NOMO-1 treated with dmso at 0.1 percent for 144 hours (cell line): ENCODE measurements around the gene ASXL2.

Experiments used
- DNase-seq: peaks from one replicate; lab custom pipeline; 2025; ENCODE audit not compliant: unreplicated experiment; lab: John Stamatoyannopoulos, UW

Gene ASXL2

DNA sequence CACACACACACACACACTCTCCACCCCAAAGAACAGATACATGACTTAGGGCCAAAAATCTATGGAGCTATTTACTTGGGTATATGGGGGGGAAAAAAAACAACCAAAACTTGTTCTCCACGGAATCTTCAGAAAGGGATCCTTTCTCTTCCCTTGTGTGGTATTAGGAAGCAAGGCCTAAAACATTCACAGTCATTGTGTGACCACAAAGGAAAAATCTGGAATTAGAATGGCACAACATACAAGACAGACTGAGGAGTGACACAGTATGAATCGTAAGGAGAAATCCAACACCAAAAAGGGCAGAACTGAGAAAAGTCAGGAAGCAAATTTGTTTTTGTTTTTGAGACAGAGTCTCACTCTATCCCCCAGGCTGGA is 70.3 kb downstream of the ASXL2 start:
- DNase-seq, result no peak

DNA sequence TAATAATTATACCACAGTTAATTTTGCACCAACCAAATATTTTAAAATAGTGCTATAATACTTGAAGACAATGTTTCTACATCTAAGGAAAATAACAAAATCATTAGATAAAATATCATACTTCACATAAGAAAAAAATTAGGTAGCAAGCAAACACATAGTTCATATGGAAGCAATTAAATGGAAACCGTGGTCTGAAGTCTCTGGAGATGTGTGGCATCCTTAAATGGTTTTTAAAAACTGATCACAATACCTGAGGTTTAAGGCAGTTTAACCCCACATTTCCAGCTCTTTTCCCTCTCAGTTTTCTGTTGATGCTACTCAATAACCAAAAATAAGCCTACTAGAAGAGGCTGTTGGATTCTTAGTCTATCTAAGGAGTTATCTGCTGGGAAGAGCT is 71.3 kb downstream of the ASXL2 start:
- no peak for DNase-seq

DNA sequence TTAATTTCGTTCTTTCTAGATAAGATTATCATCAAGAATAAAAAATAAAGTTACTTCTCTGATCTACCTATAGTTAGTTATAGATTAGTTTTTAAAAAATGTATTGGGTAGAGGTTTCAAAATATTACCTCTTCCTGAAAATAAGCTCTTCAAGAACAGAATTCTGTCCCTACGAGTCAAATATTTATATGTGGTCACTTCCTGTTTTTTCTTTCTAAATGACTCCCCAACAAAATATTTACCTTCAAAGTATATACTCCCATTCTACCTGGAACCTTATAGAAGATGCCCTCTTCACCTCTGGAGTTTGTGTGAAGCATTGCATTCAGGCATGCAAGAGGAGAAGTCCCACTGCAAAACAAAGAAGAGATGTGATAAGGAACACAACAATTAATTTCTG is 72.3 kb downstream of the ASXL2 start:
- DNase-seq, result no peak

DNA sequence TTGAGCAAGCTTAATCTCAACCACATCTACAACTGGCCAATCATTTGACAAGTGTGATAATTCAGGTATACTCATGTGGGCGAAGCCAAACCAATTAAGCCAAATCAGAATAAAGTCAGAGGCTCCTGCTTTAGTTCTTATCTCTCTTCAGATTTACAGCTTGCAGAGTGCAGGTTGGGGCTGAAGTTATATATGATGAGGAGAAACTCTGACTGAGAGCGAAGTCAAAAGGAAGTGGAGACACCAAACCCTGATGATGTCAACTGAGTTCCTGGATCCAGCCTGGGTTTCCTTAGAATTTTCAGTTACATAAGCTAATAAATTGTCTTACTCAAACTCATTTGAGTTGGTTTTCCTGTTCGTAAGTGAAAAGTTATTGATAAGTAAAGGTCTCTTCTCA is 73.9 kb downstream of the ASXL2 start:
- DNase-seq, result no peak

DNA sequence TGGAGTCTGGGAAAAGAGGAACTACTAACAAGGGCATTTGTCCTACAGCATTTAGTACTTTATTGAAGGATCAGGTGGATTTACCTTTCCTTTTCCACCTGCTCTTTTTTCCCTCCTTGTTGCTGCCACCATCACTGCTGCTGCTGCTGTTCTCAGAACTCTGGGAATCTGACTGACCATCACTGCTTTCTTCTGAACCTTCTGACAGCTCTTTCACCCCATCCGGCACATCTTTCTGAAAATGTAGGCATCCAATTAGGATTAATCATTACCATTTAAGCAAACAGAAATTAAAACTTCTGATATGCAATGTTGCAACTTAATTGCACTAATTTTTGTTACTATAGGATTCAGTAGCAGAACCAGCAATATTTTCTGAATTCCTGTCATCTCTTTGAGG is 79.0 kb downstream of the ASXL2 start:
- no peak for DNase-seq

DNA sequence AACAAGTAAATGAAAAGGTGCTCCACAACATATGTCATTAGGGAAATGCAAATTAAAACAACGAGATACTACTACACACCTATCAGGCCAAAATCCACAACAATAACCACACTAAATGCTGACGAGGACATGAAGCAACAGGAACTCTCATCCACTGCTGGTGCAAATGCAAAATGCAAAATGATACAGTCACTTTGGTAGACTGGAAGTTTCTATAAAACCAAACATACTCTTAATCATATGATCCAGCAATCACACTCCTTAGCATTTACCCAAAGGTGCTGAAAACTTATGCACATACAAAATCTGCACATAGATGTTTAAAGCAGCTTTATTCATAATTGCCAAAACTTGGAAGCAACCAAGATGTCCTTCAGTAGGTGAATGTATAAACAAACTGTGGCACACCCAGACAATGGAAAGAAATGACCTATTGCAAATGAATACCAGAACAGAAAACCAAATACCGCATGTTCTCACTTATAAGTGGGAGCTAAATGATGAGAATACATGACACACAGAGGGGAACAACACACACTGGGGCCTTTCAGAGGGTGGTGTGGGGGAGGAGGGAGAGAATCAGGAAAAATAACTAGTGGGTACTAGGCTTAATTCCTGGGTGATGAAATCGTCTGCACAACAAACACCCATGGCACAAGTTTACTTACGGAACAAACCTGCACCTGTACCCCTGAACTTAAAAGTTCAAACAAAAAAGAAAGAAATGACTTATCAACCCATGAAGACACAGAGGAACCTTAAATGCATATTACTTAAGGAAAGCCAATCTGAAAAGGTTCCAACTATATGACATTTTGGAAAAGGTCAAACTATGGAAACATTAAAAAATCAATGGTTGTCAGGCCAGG is 80.4 kb downstream of the ASXL2 start:
- no peak for DNase-seq

DNA sequence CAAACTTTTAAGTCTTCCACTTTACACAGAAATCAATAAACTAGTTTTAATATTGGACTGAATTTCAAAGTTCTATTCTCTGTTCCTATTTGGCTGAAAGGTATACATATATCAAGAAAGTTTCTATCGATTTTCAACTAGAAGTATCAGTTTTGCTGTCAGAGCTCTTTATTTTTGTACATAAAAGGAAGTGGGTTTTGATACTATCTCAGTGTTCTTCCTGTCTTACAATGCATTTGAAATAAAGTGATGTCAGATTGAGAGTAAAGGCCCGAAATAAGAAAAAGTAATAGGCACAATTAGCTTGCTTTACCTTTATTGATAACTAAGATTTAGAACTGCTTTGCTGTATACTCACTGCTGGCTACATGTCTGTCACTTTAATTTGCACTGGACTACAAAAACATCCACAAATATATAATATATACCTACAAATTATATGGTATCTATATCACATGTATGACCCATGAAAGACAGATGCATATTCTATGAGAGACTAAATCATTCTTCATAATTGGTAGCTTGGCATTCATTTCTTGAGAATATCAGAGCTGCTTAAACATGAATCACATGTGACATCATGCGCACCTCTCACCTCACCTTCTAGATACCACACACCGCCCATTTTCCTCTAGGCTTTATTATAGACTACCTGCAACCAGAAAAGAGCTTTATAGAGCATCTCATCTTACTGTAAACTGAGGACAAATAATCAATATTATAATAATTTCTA is 83.6 kb downstream of the ASXL2 start:
- no peak for DNase-seq

DNA sequence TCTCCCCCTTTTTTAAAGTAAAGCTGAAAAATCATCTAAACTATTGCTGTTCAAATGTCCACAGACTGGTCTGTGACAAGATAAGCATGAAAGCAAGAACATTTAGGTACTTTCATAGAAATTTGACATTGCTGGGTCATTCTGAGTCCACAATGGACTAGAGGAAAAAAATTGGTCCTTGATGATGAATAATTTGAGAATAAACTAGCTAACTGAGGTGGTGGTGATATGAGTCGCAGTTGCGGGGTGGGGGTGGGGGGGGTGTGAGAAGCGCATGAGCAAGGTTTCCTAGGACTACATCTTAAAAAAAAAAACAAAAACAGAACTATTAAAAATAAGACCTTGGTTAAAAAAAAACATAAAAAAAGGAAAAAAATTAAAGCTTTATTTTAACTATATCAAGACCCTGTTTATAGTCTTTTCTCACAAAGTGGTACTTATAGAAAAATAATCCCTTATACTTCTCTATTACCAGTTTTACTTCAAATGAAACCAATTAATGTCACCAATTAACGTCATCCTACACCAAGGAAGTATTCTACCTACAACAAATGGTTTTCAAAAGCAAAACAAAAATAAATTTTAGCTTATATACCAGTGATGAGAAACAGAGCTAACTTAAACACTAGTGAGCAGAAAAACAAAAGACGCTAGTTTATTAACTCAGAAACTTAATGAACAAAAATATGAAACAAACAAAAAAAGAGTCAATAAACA is 88.1 kb downstream of the ASXL2 start:
- no peak for DNase-seq

DNA sequence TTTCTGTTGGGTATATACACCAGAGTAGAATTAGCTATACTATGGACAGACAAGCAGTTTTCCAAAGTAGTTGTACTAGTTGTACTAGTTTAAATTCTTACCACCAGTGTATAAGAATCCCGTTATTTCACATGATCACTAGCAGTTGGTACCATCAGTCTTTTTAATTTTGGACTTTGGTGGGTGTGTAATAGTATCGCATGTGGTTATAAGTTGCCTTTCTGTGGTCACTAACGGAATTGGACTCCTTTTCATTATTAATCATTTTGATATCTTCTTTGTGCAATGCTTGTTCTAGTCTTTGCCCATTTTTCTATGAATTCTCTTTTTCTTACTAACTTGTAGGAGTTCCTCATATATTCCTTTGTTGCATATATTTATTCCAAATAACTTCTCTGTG is 89.8 kb downstream of the ASXL2 start:
- DNase-seq, result no peak

DNA sequence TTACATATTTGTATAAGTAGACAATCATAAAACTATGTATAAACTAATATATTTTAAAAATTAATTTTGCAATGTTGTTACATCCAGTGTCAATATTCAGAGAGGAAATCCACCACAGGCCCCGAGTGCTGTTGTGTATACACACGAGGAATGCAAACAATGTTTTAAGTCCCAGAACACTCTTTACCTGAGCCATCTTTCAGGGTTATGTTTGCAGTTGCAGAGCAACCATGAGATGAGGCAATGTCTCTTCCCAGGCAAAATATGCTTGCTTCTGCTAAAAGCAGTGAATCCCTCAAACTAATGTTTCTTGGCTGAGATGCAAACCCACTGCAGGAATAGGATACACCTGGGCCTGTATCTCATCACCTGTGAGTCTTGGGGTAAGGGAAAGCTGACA is 91.3 kb downstream of the ASXL2 start:
- no peak for DNase-seq

DNA sequence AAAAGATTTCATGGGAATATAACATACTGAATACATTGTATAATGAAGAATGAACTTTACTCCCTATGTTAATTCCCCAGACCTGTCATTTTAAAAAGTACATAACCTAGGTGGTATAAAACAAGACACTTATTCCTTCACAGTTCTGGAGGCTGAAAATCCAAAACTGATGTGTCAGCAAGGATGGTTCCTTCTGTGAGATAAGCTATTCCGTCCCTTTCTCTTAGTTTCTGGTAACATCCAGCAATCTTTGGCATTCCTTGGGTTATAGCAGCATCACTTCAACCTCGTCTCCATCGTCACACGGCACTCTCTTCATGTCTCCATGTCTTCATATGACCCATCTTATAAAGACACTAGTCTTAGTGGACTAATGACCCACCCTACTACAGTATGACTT is 93.9 kb downstream of the ASXL2 start:
- DNase-seq, result no peak

DNA sequence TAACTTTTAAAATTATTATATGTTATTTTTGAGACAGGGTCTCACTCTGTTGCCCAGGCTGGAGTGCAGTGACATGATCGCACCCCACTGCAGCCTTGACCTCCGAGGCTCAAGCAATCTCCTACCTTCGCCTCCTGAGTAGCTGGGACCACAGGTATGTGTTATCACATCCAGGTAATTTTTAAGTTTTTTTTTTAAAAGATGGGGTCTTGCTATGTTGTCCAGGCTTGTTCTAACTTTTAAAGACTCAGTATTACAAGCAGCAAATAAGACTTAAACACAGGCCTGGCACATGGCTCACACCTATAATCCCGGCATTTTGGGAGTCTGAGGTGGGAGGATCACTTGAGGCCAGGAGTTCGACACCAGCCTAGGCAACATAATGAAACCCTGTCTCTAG is 101.2 kb downstream of the ASXL2 start:
- DNase-seq, result no peak

DNA sequence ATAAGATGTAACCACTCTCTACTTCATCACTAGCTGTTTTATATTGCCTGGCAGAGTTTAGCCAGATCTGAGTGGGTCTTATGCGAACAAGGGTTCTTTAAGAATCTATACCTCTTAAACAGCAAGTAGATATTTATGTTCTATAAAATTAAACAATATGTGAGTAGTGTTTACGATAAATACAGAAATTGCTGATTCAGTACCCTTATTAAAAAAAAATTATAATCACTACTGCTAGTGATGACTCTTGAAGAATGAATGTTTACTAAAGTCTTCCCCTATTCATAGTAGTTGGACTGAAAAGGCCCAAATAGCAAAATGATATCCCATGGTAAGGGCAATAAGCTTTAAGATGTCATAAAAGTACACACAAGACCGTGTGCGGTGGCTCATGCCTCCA is 106.2 kb downstream of the ASXL2 start:
- DNase-seq, result no peak

DNA sequence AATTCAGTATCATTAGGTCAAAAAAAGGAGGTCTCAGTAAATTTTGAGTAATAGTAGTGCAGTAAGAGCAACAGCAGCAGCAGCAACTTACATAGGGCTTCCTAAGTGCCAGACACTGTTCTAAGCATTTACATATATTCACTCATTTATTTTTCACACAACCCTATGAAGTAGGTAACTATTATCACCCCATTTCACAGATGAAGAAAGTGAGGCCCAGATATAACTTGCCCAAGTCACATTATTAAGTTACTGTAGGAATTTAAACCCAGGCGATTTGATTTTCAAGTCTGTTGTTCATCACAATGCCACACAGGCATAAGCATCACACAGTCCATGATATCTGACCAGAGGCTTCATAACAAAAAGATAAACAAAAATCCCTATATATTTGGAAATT is 114.7 kb downstream of the ASXL2 start:
- no peak for DNase-seq

DNA sequence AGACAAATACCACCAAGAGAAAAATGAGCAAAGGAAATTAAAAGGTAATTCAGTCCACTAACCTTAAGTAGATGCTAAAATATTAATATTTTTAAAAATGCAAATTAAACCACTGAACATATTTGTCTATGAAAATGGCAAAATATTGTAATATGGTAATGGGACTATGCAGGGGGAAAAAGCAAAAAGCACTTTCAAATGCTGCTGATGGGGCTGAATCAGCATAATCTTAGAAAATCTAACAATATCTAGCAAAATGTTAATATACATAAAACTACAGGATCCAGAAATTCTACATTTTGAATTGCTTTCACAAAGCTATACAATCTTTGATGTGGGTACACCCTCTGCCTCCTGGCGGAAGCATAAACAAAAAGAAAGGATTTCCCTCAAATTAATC is 118.0 kb downstream of the ASXL2 start:
- DNase-seq, result no peak

DNA sequence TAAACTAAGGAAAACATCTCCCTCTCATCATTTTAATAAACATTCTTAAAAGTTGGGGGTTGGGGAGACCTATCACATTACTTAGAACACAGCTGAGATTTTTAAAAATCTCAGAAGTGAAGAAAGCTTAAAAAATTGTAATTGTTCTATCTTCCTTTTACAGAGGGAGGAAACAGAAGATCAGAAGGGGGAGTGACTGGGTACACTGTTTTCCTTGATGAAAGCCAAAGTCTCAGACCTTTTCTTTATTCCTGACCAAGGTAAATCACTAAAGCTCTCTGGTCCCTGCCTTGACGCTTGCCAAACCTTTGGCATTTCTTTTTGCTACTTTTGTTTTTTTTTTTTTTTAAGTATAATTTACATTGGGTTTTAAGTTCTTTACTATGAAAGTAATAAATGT is 119.9 kb downstream of the ASXL2 start:
- no peak for DNase-seq

DNA sequence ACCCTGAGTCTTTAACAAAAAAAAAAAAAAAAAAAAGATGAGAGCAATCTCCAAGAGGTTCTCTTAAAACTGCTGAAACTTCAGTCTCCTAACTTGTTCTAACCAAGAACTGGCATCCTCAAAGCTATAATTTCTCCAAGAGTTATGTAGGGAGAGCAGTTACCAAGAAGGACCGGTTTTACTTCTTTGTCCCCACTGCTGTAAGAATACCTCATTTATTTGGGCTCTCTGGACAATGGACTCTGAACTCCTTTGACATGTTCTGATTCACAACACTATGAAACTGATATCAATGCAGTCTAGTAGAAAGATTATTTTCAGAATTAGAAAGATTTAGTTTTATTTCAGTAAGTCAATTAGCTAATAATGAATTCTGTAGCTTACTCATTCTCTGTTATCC is 120.4 kb downstream of the ASXL2 start:
- DNase-seq, result no peak

DNA sequence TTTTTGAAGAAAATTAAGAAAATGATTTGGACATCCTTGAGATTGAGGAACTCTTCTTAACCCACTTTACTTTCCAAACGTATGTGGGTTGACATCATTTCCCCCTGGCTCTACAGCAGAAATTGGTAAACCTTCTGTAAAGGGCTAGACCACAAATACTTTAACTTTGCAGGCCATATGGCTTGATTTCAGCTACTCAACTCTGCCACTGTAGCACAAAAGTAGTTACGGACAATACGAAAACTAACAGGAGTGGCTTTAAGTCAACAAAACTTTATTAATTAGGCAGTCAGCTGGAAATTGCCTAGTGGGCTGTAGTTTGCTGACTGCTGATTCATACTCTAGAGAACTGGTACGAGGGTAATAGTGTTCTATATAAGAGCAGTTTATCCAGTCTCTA is 121.8 kb downstream of the ASXL2 start:
- peak; percentile 73 for DNase-seq

DNA sequence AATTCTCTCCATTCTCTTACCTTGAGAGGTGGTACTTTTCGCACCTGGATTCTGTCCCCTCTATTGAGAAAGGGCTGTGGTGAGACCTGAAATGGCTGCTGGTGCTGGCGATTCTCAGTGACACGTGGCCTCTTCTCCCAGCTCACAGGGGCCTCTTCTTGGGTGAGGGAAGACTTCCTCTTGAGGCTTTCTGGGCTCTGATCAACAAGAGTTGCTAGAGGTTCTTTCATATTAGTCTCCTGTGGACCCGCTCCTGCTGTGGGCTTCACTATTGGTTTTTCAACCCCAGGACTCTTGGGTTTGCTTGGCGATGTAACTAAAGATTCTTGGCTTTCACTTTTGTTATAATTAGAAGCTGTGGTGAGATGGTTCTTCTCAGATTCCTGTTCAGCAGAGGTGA is 128.6 kb downstream of the ASXL2 start:
- no peak for DNase-seq

DNA sequence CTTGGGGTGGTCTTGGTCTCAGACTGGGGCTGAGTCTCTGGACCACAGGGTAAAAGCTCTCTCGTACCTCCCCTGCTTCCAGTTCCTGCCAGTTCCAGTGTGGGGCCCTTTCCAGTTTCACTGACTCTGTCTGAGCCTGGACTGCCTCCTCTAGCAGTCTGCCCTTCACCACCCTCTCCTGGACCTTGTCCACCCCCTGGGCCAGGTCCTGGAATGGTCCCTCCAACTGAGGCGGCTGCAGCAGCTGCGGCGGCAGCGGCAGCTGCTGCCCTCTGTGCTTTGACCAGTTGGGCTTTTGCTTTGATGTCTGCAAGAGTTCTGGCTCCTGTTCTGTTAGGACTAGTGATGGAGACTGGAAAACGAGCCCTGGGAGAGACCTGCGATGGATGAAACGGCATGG is 134.2 kb downstream of the ASXL2 start:
- no peak for DNase-seq

DNA sequence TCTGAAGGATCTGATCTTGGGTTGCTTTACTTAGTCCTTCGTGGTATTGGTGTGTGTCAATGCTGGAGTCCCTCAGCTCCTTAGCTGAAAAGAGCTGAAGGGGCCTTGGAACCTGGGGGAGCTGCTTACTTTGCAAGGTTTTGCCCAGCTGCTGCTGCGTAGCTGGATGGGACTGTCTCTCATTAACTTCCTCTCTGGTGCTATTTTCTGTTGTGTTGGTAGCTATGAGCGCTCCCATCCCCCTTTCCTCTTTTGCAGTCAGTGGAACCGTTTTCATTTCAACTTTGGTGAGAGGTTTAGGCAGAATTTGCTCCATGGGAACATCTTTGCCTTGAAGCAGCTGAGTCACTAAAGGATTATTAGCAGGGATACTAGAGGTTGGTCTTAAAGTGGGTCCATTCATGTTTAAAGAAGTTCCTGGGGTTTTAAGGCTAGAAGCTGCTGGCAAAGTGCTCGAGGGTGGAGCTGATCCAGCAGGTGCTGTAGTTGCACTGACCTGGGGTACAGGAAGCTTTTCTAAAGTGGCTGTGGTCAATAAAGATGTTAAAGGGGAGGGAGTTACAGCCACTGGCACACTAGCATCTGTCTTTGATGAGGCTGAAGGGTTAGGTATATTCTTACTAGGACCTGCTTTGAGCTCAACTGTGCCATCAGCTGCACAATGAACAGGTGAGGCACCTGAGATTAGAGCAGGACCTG is 135.0 kb downstream of the ASXL2 start:
- peak; percentile 83 for DNase-seq
